DND-41 (cell line): ENCODE results near the gene PODXL.

ENCODE experiments used
- CTCF ChIP-seq: IDR thresholded peaks from 2 replicates; pipeline ENCODE4 v1.5.1; 2012; ENCODE audit warnings: borderline replicate concordance, low read length, moderate library complexity, mild to moderate bottlenecking; ENCODE audit not compliant: poor library complexity, severe bottlenecking; ENCODE audit errors: extremely low read depth
- EZH2 ChIP-seq: IDR thresholded peaks from 3 replicates; pipeline ENCODE4 v1.6.1; 2012; ENCODE audit warnings: borderline replicate concordance, low read depth, mild to moderate bottlenecking, moderate library complexity, low read length, inconsistent platforms; ENCODE audit not compliant: severe bottlenecking

GRCh38 chr7:131603932-131604331 is 47.5 kb upstream of the PODXL start:
- TF ChIP-seq CTCF (no peak), EZH2 (no peak)
